ENCODE results near the gene WDFY2. TPM values are rescaled to one million over a fixed set of nuclear protein-coding genes. Genes with fewer than 3 reads are reported as not detected.

Gene WDFY2
- total RNA-seq, 3 donors from 2014 or later, result 3.4 to 9.6 (median 6.6) TPM

GRCh38 chr13:51679616-51680015 lies 95.4 kb downstream of the WDFY2 start:
- no peak overlapping the region for H3K4me3 ChIP-seq
- intact Hi-C loops (cut with DNase I, micrococcal nuclease), result no loop called here
- DNase-seq (no peak), ATAC-seq (no peak)
- no peak for TF ChIP-seq CTCF (IDR thresholded peaks at IDR 0.05)
- H3K4me1 ChIP-seq (ENCODE audit: low read depth), result no peaks in the 10 kb centered on the region
- no peaks in the 10 kb centered on the region for H3K9me3 ChIP-seq
- no peaks in the 10 kb centered on the region for H3K36me3 ChIP-seq (ENCODE audit: low read depth)

GRCh38 chr13:51681037-51681678 lies 96.9 kb downstream of the WDFY2 start:
- ATAC-seq, result no peak
- H3K9me3 ChIP-seq, result no peaks in the 10 kb centered on the region
- no peak overlapping the region for H3K4me3 ChIP-seq
- no peaks in the 10 kb centered on the region for H3K4me1 ChIP-seq (ENCODE audit: low read depth)
- intact Hi-C loops (cut with DNase I, micrococcal nuclease), result no loop called here
- no peaks in the 10 kb centered on the region for H3K36me3 ChIP-seq (ENCODE audit: low read depth)
- no peak for TF ChIP-seq CTCF (IDR thresholded peaks at IDR 0.05)
- no peak for DNase-seq

GRCh38 chr13:51682686-51683085 lies 98.4 kb downstream of the WDFY2 start:
- H3K9me3 ChIP-seq, result no peaks in the 10 kb centered on the region
- no peak for ATAC-seq
- no peak for TF ChIP-seq CTCF (IDR thresholded peaks at IDR 0.05)
- DNase-seq, result no peak
- H3K36me3 ChIP-seq (ENCODE audit: low read depth), result no peaks in the 10 kb centered on the region
- no peaks in the 10 kb centered on the region for H3K4me1 ChIP-seq (ENCODE audit: low read depth)
- no peak overlapping the region for H3K4me3 ChIP-seq
- intact Hi-C loops (cut with DNase I, micrococcal nuclease), result no loop called here

- H3K9me3 ChIP-seq, result no peaks in the 10 kb centered on the region
- intact Hi-C loops (cut with DNase I, micrococcal nuclease), result no loop called here
- no peaks in the 10 kb centered on the region for H3K4me1 ChIP-seq (ENCODE audit: low read depth)
- no peaks in the 10 kb centered on the region for H3K36me3 ChIP-seq (ENCODE audit: low read depth)
- no peak overlapping the region for H3K4me3 ChIP-seq
- ATAC-seq (no peak), DNase-seq (no peak)
- no peak for TF ChIP-seq CTCF (IDR thresholded peaks at IDR 0.05)
Measured at GRCh38 chr13:51683597-51683996, 99.3 kb downstream of the WDFY2 start.

- DNase-seq (no peak), ATAC-seq (no peak)
- Histone ChIP-seq H3K9me3 (no peaks in the 10 kb centered on the region), H3K36me3 (ENCODE audit: low read depth) (no peaks in the 10 kb centered on the region), H3K4me1 (ENCODE audit: low read depth) (no peaks in the 10 kb centered on the region), H3K4me3 (no peak overlapping the region)
- TF ChIP-seq CTCF (IDR thresholded peaks at IDR 0.05), result no peak
- intact Hi-C loops (cut with DNase I, micrococcal nuclease), result no loop called here
Measured at GRCh38 chr13:51684076-51684475, 99.8 kb downstream of the WDFY2 start.
